GM23248 (cell line): ENCODE results near the gene TNS2.
"Not testable (repeated sequence)": the region's sequence is repeated elsewhere in the genome, so short reads cannot be mapped to it uniquely, and the experiment has no call there.

Experiments used
- EZH2 ChIP-seq: fragments of 200-600 bp; sonication (generic); IDR thresholded peaks from 2 replicates; pipeline ENCODE4 v1.6.1; 2018; ENCODE audit warnings: antibody characterized with exemption, mild to moderate bottlenecking; ENCODE audit not compliant: insufficient read depth, poor library complexity, severe bottlenecking
- EZH2phosphoT487 ChIP-seq: fragments of 200-600 bp; sonication (generic); IDR thresholded peaks from 2 replicates; pipeline ENCODE4 v1.6.1; 2018; ENCODE audit warnings: antibody characterized with exemption, moderate library complexity, mild to moderate bottlenecking, low read depth; ENCODE audit not compliant: insufficient read depth

DNA sequence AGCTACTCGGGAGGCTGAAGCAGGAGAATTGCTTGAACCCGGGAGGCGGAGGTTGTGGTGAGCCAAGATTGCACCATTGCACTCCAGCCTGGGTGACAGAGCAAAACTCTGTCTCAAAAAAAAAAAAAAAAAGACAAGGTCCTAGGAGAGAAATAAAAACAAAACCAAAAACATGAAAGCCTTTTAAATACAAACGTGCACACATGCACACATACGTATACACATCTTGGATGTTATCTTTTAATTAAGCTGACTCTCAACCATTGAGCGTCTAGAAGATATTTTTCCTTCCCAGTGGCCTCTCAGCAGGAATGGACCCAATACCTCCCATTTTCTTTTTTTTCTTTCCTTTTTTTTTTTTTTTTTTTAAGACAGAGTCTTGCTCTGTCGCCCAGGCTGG is 62.6 kb downstream of the TNS2 start:
- not testable (repeated sequence) for TF ChIP-seq EZH2, EZH2phosphoT487
